IPS-NIHi7 (cell line): Measurements from ENCODE around the gene WHAMM.
"Not testable (repeated sequence)": the region's sequence is repeated elsewhere in the genome, so short reads cannot be mapped to it uniquely, and the experiment has no call there.

Experiments used
- DNase-seq: peaks from one replicate; pipeline ENCODE4 v3.0.0; 2012; ENCODE audit warnings: mixed read lengths; ENCODE audit errors: extremely low spot score

The WHAMM gene

GRCh38 chr15:82838096-82838735, 28.8 kb downstream of the WHAMM start:
- DNase-seq, result no peak

DNA sequence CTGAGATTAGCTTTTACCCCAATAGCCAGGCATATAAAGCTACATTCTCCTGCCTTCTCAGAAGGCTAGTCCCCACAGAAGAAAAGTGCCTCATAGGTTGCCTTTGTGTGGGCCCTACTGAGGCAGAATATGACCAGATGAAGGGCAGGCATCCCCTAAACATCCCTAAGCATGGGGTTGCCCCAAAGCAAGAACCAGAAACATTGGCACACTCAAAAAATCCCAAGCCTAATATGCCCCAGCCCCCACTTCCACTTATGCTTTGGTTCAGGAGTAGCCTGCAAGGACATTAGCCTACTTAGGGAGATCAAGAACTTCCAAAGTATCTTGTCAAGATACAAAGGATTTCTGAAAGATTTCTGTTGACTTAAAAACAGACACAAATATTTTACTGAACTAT, 29.7 kb downstream of the WHAMM start:
- no peak for DNase-seq

GRCh38 chr15:82840166-82840565, 30.7 kb downstream of the WHAMM start:
- DNase-seq, result no peak

DNA sequence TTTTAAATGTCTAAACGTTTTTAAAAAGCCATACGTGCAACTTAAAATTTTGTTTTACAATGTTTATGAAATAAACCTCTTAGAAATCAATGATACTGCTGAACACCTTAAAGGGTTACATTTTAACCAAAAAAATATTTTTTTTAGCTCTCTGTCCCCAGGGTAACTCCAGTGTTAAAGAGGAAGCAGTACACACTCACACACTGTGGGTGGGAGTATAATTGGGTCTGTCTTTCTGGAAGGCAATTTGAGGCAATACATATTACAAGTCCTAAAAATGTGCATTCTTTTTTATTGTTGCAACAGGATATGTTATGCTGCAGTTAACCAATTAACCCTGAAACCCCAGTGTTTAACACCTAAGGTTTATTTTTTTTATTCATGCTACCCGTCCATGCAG, 34.1 kb downstream of the WHAMM start:
- no peak for DNase-seq

DNA sequence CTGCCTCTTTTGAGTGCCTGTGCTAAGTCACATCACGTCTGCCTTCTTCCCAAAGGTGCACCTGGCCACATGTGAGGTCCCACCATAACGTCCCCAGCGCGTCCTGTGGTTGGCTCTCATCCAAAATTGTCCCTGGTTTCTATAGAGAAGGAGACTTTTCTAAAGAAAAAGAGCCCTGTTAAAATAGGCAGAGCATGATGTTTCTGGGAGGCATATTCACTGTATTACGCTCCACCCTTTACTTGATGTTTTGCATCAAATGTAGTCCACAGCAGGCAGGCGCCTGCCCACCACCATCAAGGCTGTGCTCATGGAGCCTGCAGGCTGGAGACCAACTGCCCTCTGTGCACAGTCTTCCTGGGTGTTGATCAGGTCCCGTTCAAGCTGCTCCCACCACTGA, 36.3 kb downstream of the WHAMM start:
- no peak for DNase-seq

DNA sequence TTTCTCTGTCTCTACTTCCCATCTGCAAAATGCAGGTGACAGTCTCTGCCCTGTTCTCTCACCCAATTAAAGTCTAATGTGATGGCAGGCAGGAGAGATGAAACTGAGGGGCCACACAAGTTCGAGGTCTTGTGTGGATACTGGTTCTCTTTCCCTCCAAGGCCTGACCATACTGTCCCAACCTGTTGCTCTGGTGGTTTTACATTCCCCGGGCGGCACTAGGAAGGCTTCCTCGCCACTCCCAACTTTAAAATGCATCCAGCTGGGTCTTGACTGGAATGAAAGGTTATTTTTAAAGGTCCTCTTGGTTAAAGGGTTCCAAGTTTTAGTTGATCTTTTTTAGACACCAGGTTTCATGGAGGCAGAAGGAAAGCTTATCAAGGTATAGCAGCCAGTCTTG, 37.2 kb downstream of the WHAMM start:
- DNase-seq, result no peak

- no peak for DNase-seq
These were observed 38.3 kb downstream of the WHAMM start for GRCh38 chr15:82847703-82848102.

GRCh38 chr15:82848241-82848993, 39.0 kb downstream of the WHAMM start:
- no peak for DNase-seq

DNA sequence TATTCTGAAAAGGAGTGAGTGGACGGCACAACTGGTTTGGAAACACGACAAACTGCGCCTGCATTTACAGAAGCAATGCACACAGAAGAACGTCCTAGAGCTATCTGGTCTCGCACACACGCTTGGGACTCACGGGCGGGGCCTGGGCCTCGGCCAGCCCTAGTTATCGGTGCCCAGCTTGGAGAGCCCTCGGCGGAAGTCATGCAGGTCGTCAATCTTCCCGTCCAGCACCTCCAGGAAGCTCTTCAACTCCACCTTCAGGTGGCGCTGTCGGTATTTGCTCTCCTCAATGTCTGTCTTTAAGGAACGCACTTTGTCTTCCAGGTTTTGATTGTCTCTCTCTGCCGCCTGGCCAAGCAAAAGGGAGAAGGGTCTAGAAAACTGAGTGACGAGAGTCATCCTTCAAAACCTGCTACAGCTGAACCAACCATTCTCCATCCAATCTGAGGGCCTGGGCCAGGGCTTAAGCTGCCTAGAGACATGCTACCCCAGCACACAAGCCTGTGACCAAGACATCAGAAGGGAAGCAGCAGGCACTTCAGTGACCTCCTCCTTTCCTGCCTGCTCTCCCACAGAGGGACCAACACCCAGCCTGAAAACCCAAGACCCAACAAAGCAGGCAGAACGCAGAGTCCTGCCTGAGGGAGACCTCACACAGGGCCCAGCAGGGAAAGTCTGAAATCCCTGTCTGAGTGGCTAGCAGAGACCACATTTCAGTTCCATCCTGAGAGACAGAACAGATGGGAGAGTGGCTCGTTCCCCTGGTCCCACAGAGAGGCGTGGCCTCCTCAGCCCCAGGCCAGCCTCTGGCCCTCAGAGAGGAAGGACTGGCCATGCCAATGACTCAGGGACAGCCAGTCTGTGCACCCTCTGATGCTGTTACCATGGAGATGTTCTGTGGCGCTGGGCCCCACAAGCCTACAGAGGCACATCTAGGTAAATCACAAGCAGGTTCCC, 40.4 kb downstream of the WHAMM start:
- peak; percentile 91 for DNase-seq

DNA sequence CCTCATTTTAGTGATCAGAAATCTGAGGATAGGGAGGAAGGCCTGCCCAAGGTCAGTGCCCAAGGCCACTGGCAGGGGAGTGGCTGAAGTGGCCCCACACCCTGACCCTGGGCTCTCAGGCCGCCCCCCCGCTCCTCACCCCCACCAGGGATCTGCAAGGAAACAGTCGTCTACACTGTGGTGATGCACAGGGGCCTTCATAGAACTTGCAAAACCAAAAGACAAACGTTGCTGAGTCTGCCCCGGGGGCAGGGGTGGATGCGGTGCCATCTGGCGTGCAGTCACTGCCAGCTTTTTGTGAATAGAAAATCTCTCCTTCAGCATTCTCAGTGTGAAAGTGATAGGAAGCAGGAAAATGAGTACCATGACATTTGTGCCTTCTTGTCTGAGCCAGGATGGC, 41.3 kb downstream of the WHAMM start:
- DNase-seq, result no peak

DNA sequence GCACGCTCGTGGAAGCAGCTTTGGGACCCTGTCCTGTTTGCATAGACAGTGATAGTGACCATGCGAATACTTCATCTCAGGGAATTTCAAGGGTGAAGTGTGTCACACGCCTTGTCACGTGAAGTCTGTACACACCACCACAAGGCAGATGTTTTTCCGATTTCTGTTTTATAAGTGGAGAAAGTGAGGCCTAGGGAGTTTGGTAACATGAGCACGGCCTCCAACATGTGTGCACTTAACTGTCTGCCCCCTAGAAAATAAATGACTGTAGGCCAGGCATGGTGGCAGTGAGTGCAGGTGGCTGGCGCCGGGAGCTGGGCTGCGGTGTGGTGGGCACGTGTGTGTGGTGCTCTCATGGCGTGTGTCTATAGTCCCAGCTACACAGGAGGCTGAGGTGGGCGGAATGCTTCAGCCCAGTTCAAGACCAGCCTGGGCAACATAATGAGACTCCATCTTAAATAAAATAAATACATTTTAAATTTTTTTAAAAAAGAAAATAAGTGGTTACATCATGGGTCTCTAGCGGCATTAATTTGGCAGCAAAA, 42.0 kb downstream of the WHAMM start:
- no peak for DNase-seq

GRCh38 chr15:82851981-82852511, 42.6 kb downstream of the WHAMM start:
- no peak for DNase-seq

- DNase-seq, result no peak
These were observed 43.6 kb downstream of the WHAMM start for GRCh38 chr15:82852941-82853561.

GRCh38 chr15:82854554-82854953, 45.1 kb downstream of the WHAMM start:
- DNase-seq, result no peak

GRCh38 chr15:82855286-82856100, 46.1 kb downstream of the WHAMM start:
- no peak for DNase-seq

DNA sequence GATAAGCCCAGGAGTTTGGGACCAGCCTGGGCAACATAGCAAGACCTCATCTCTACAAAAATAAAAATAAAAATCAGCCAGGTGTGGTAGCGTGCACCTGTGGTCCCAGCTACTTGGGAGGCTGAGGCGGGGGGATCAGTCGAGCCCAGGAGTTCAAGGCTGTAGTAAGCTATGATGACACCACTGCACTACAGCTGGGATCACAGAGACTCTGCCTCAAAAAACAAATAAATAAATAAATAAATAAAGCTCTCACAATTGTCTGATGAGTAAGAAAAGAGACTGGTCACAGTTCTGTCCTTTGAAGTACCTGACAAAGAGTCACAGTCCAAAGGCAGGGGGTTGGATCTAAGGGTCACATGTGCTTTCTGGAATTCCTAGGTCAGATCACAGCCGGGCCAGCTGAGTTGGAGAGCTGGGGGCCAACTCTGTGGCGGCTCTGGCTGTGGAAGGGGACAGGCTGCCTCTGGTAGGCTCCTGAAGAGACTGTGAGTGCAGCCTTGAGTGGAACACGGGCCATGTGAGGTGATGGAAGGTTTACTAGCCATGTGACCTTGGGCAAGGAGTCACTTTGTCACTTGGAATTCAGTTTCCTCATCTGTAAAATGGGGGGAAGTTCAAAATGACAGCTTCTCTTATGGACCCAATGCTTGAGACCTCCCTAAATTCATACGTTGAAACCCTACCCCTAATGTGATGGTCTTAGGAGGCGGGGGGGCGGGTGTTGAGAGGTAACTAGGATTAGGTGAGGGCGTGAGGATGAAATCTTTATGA, 47.2 kb downstream of the WHAMM start:
- no peak for DNase-seq

- no peak for DNase-seq
These were observed 49.5 kb downstream of the WHAMM start for GRCh38 chr15:82858932-82859331.

DNA sequence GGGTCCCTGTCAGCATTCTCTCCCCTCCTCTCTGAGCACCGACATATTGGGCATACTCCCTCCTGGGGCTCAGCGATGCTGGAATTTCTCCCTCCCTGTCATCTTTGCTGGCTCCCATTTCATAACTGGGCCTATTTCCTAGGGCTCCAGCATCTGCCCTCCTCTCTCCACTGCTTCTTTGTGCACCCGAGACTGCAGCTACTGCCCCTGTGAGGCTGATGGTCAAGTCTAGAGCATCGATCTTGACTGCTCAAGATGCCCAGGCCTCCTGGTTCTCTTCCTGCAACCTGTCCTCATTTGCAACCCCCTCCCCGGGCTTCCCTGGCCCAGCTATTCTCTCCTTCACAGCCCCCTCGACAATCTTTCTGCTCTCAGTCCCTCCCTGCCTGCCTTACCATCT, 53.5 kb downstream of the WHAMM start:
- DNase-seq, result no peak

DNA sequence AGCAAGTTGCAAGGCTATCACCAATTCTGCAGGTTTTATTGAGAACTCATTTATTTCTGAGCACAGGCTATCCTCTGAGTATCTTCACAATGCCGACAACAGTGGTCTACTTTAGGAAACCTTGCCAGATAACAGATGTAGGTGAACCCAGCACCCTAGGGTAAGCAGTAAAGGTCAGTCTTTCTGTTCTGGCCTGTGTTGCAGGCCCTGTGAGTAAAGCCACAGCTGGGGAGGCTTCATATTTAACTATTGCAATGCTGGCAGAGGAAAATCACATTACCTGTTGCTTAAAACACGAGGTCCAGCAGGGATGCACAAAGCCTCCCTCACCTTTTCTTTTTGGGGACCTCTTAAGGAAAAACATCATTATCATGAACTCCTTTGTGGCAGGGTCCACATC, 55.5 kb downstream of the WHAMM start:
- no peak for DNase-seq

DNA sequence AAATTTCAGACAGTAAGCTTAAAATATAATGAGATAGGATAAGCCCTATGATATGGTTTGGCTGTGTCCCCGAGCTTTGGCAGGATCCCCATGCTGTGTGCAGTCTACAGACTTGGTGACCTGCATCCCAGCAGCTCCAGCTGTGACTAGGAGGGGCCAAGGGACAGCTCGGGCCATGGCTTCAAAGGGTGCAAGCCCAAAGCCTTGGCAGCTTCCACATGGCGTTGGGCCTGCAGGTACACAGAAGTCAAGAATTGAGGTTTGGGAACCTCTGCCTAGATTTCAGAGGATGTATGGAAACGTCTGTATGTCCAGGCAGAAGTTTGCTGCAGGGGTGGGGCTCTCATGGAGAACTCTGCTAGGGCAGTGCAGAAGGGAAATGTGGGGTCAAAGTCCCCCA, 56.2 kb downstream of the WHAMM start:
- not testable (repeated sequence) for DNase-seq
